Activated naive CD8-positive, alpha-beta T cell treated with anti-CD3 and anti-CD28 coated beads for 36 hours (primary cell): ENCODE results near the gene CCNY. TPM values are rescaled to one million over a fixed set of nuclear protein-coding genes. Genes with fewer than 3 reads are reported as not detected.

ENCODE experiments used
- DNase-seq: peaks from one replicate; pipeline ENCODE4 v3.0.0; 2021
- H3K27ac Mint-ChIP-seq: one replicate; pipeline ENCODE4 v1.8.0; 2022; ENCODE audit warnings: mild to moderate bottlenecking, moderate library complexity, mixed read lengths
- H3K27me3 Mint-ChIP-seq: one replicate; pipeline ENCODE4 v1.8.0; 2022; ENCODE audit warnings: mild to moderate bottlenecking, mixed read lengths
- H3K36me3 Mint-ChIP-seq: one replicate; pipeline ENCODE4 v1.8.0; 2021; ENCODE audit warnings: mild to moderate bottlenecking, mixed read lengths
- H3K4me1 Mint-ChIP-seq: one replicate; pipeline ENCODE4 v1.8.0; 2021; ENCODE audit warnings: mixed read lengths
- H3K4me3 Mint-ChIP-seq: one replicate; pipeline ENCODE4 v1.8.0; 2022; ENCODE audit warnings: mild to moderate bottlenecking, moderate library complexity, mixed read lengths
- H3K9me3 Mint-ChIP-seq: one replicate; pipeline ENCODE4 v1.8.0; 2022; ENCODE audit warnings: mixed read lengths
- total RNA-seq, 2 experiments: library from RNA; stranded (reverse); gene quantifications; one replicate each; pipeline ENCODE4 v1.2.3, GENCODE V29; 2021

Gene CCNY
- total RNA-seq, 2 experiments from 2014 or later = 52.1 to 55.2 TPM

GRCh38 chr10:35567951-35568350 is 231.6 kb downstream of the CCNY start:
- Mint-ChIP-seq H3K27me3 (no peaks in the 10 kb centered on the region), H3K9me3 (no peaks in the 10 kb centered on the region), H3K36me3 (peaks cover 17% of the 10 kb centered on the region), H3K4me3 (no peak overlapping the region), H3K4me1 (no peaks in the 10 kb centered on the region), H3K27ac (no peak overlapping the region)
- no peak for DNase-seq

GRCh38 chr10:35568483-35569015 is 232.2 kb downstream of the CCNY start:
- no peak for DNase-seq
- Mint-ChIP-seq H3K27ac (no peak overlapping the region), H3K4me3 (no peak overlapping the region), H3K4me1 (no peaks in the 10 kb centered on the region), H3K9me3 (no peaks in the 10 kb centered on the region), H3K36me3 (peaks cover 20% of the 10 kb centered on the region), H3K27me3 (no peaks in the 10 kb centered on the region)

- Mint-ChIP-seq H3K4me3 (no peak overlapping the region), H3K4me1 (no peaks in the 10 kb centered on the region), H3K36me3 (peaks cover 27% of the 10 kb centered on the region), H3K27me3 (no peaks in the 10 kb centered on the region), H3K27ac (no peak overlapping the region), H3K9me3 (no peaks in the 10 kb centered on the region)
- no peak for DNase-seq
Measured at GRCh38 chr10:35569111-35569707, 232.9 kb downstream of the CCNY start.

- H3K4me1 Mint-ChIP-seq = no peaks in the 10 kb centered on the region
- no peak overlapping the region for H3K4me3 Mint-ChIP-seq
- peaks cover 30% of the 10 kb centered on the region for H3K36me3 Mint-ChIP-seq
- H3K27me3 Mint-ChIP-seq = no peaks in the 10 kb centered on the region
- no peaks in the 10 kb centered on the region for H3K9me3 Mint-ChIP-seq
- H3K27ac Mint-ChIP-seq = no peak overlapping the region
- no peak for DNase-seq
Measured at GRCh38 chr10:35569836-35570235, 233.5 kb downstream of the CCNY start.

GRCh38 chr10:35570397-35570796 is 234.1 kb downstream of the CCNY start:
- Mint-ChIP-seq H3K27me3 (no peaks in the 10 kb centered on the region), H3K27ac (no peak overlapping the region), H3K4me3 (no peak overlapping the region), H3K4me1 (no peaks in the 10 kb centered on the region), H3K9me3 (peaks cover 2% of the 10 kb centered on the region), H3K36me3 (peaks cover 32% of the 10 kb centered on the region)
- DNase-seq = no peak

- peaks cover 31% of the 10 kb centered on the region for H3K36me3 Mint-ChIP-seq
- no peak for DNase-seq
- no peaks in the 10 kb centered on the region for H3K4me1 Mint-ChIP-seq
- H3K4me3 Mint-ChIP-seq = no peak overlapping the region
- H3K27me3 Mint-ChIP-seq = no peaks in the 10 kb centered on the region
- H3K9me3 Mint-ChIP-seq = peaks cover 5% of the 10 kb centered on the region
- H3K27ac Mint-ChIP-seq = no peak overlapping the region
Measured at GRCh38 chr10:35572583-35572982, 236.3 kb downstream of the CCNY start.

GRCh38 chr10:35573796-35574195 is 237.5 kb downstream of the CCNY start:
- Mint-ChIP-seq H3K4me3 (no peak overlapping the region), H3K4me1 (no peaks in the 10 kb centered on the region), H3K9me3 (peaks cover 13% of the 10 kb centered on the region), H3K27ac (no peak overlapping the region), H3K36me3 (peaks cover 35% of the 10 kb centered on the region), H3K27me3 (no peaks in the 10 kb centered on the region)
- DNase-seq = no peak

GRCh38 chr10:35574924-35575352 is 238.6 kb downstream of the CCNY start:
- Mint-ChIP-seq H3K9me3 (peaks cover 13% of the 10 kb centered on the region), H3K4me3 (no peak overlapping the region), H3K36me3 (peaks cover 32% of the 10 kb centered on the region), H3K27me3 (no peaks in the 10 kb centered on the region), H3K27ac (no peak overlapping the region), H3K4me1 (no peaks in the 10 kb centered on the region)
- no peak for DNase-seq

GRCh38 chr10:35575640-35576039 is 239.3 kb downstream of the CCNY start:
- Mint-ChIP-seq H3K36me3 (peaks cover 32% of the 10 kb centered on the region), H3K27me3 (no peaks in the 10 kb centered on the region), H3K4me1 (no peaks in the 10 kb centered on the region), H3K27ac (peak overlapping the region; percentile 34), H3K4me3 (no peak overlapping the region), H3K9me3 (peaks cover 13% of the 10 kb centered on the region)
- DNase-seq = no peak

GRCh38 chr10:35576730-35577129 is 240.4 kb downstream of the CCNY start:
- Mint-ChIP-seq H3K27me3 (no peaks in the 10 kb centered on the region), H3K27ac (no peak overlapping the region), H3K4me3 (no peak overlapping the region), H3K4me1 (no peaks in the 10 kb centered on the region), H3K36me3 (peaks cover 28% of the 10 kb centered on the region), H3K9me3 (peaks cover 13% of the 10 kb centered on the region)
- no peak for DNase-seq

- Mint-ChIP-seq H3K27me3 (no peaks in the 10 kb centered on the region), H3K36me3 (peaks cover 24% of the 10 kb centered on the region), H3K27ac (no peak overlapping the region), H3K4me3 (no peak overlapping the region), H3K9me3 (peaks cover 13% of the 10 kb centered on the region), H3K4me1 (no peaks in the 10 kb centered on the region)
- no peak for DNase-seq
Measured at GRCh38 chr10:35577926-35578617, 241.8 kb downstream of the CCNY start.

GRCh38 chr10:35578618-35578956 is 242.3 kb downstream of the CCNY start:
- Mint-ChIP-seq H3K27ac (no peak overlapping the region), H3K4me3 (no peak overlapping the region), H3K9me3 (peaks cover 13% of the 10 kb centered on the region), H3K4me1 (no peaks in the 10 kb centered on the region), H3K27me3 (no peaks in the 10 kb centered on the region), H3K36me3 (peaks cover 21% of the 10 kb centered on the region)
- DNase-seq = no peak

GRCh38 chr10:35579116-35579515 is 242.8 kb downstream of the CCNY start:
- peaks cover 13% of the 10 kb centered on the region for H3K9me3 Mint-ChIP-seq

GRCh38 chr10:35579726-35580422 is 243.6 kb downstream of the CCNY start:
- Mint-ChIP-seq H3K27ac (no peak overlapping the region), H3K4me3 (no peak overlapping the region), H3K36me3 (peaks cover 11% of the 10 kb centered on the region)

More at GRCh38 chr10:35579116-35579515, 242.8 kb downstream of the CCNY start:
- no peaks in the 10 kb centered on the region for H3K27me3 Mint-ChIP-seq
- no peak overlapping the region for H3K4me3 Mint-ChIP-seq
- no peak for DNase-seq
- no peak overlapping the region for H3K27ac Mint-ChIP-seq
- H3K36me3 Mint-ChIP-seq = peaks cover 16% of the 10 kb centered on the region
- H3K4me1 Mint-ChIP-seq = no peaks in the 10 kb centered on the region

GRCh38 chr10:35580423-35580770 is 244.1 kb downstream of the CCNY start:
- Mint-ChIP-seq H3K4me1 (no peaks in the 10 kb centered on the region), H3K36me3 (peaks cover 9% of the 10 kb centered on the region), H3K4me3 (no peak overlapping the region), H3K27ac (no peak overlapping the region), H3K9me3 (peaks cover 11% of the 10 kb centered on the region), H3K27me3 (no peaks in the 10 kb centered on the region)
- no peak for DNase-seq

More at GRCh38 chr10:35579726-35580422, 243.6 kb downstream of the CCNY start:
- Mint-ChIP-seq H3K27me3 (no peaks in the 10 kb centered on the region), H3K4me1 (no peaks in the 10 kb centered on the region), H3K9me3 (peaks cover 13% of the 10 kb centered on the region)
- no peak for DNase-seq
